Adipose tissue (tissue), 3 donors: ENCODE data around the gene WNT2. TPM values are rescaled to one million over a fixed set of nuclear protein-coding genes. Genes with fewer than 3 reads are reported as not detected.
"Not testable (repeated sequence)": the region's sequence is repeated elsewhere in the genome, so short reads cannot be mapped to it uniquely, and the experiment has no call there.

Source experiments
- H3K27ac ChIP-seq: one replicate; pipeline ENCODE4 v1.5.1; 2013; ENCODE audit warnings: low read depth, low read length
- whole genome bisulfite sequencing, 3 donors: extraction: QIAGEN DNeasy Blood & Tissue Kit; methylation state at CpG; one replicate each; pipeline ENCODE4 v1.1.7; 2013; 5-methylcytosine and 5-hydroxymethylcytosine counted together
- polyA plus RNA-seq, 3 donors: library from polyadenylated mRNA; stranded (reverse); fragments of 200-250 nt; gene quantifications; one replicate each; pipeline ENCODE4 v1.2.3, GENCODE V29; 2013
- donor health status: healthy with polysubstance abuse.
- donor health status: Bipolar disorder and iron deficiency.
- donor health status: healthy.

WNT2 gene
- polyA plus RNA-seq, 3 donors, result 0.13 to 1.0 (median 0.25) TPM

DNA sequence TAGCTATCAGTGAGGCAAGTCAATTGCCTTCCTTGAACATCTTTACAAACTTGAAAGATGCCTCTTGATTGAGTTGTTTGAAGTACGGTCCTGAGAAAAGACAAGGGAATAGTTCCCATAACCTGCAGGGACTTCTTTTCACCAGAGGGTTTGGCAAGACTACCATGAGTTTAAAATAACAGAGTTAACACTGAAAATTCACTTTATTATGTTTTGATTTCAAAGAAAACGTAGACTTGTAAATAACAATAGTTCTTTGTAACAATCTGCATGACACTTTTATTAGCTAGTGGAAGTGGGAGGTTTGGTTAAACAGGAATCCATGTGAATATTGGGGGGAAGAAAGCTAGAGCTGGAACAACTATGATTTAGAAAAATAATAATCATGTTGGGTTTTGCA, 49.5 kb downstream of the WNT2 start:
- no peak overlapping the region for H3K27ac ChIP-seq
- 55 to 76% (median 72%) methylated on average over 2 of the region's 2 CpGs for WGBS, 3 donors

DNA sequence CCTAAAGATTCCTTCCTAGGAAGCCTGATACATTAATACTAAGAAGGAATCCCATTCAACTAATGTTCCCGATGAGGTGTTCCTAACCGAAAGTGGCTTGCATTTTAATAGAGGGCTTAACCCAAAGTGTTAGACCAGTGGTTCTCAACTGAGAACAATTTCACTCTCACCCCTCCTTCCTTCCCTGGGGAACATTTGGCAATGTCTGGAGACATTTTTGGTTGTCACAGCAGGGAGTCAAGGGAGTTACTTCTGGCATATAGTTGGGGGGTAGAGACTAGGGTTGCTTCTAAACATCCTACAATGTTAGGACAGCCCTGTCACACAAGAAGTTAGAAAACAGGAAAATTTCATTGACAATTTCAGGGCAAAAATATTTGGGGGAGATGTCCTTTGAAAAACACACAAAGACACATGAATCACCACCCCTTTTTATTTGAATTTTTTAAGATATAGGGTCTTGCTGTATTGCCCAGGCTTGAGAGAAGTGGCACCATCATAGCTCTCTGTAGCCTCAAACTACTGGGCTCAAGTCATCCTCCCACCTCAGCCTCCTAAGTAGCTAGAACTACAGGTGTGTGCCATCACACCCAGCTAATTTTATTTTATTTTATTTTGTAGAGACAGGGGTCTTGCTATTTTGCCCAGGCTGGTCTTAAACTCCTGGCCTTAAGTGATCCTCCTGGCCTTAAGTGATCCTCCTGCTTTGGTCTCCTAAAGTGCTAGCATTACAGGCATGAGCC, 50.7 kb downstream of the WNT2 start:
- H3K27ac ChIP-seq, result no peak overlapping the region
- 92 to 94% (median 94%) methylated on average over 2 of the region's 2 CpGs for WGBS, 3 donors

DNA sequence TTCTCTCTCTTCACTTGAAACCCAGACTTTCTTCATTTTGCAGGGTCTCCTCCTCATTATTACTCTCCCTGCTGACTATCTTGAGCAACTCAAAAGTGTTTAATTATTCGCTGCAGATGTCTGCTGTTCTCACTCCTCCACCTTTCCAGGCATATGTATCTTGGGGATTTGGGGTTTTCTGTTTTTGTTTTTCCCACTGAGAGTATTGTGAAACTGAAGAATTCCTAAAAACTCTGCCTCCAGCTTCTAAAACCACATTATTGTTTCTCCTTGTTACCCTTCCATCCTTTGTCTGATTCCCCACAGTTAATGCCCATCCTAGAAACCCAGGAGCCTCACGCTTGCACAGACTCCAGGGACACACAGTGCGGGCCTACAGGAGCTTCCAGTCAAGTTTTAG, 51.3 kb downstream of the WNT2 start:
- no peak overlapping the region for H3K27ac ChIP-seq
- 81 to 86% (median 84%) methylated on average over 3 of the region's 3 CpGs for WGBS, 3 donors

- H3K27ac ChIP-seq, result no peak overlapping the region
- WGBS, 3 donors, result 67 to 71% (median 71%) methylated on average over 9 of the region's 9 CpGs
Measured at GRCh38 chr7:117270371-117270770, 52.5 kb downstream of the WNT2 start.

DNA sequence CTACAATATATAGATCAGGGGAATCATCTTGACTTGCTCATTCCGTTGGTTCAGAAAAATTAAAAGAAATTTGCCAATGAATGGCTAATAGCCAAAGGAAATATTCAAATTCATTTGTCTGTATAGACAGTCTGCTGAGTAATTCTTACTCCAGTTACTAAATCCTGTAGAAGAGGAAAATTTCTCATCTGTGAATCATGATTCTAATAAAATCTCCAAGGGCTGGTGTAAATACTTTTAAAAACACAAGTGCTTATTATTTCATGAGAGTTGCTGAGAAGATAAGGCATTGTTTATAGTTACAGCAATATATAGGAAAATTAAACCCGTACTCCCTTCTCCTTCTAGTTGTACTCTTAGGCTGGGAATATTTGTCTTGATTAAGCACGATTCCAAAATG, 53.0 kb downstream of the WNT2 start:
- H3K27ac ChIP-seq, result no peak overlapping the region
- 59 to 70% (median 64%) methylated on average over 3 of the region's 3 CpGs for WGBS, 3 donors

DNA sequence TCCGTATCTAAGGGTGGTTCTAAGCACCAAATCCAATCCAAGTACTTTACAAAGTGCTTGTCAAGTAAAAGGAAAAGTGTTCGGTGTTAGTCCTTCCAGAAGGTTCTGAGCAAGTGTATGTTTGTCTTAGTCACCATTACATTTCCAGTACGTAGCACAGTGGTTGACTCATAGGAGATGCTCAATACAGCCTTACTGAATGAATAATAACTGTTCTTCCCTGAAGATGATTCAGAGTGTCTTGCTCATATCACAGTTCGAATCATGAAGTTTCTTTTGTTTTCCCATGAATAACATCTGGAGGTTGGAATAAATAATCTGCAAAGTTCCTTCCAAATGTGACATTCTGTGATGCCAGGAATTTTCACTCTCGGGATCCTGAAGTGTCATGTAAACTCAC, 53.4 kb downstream of the WNT2 start:
- 67 to 75% (median 71%) methylated on average over 5 of the region's 5 CpGs for WGBS, 3 donors
- no peak overlapping the region for H3K27ac ChIP-seq

DNA sequence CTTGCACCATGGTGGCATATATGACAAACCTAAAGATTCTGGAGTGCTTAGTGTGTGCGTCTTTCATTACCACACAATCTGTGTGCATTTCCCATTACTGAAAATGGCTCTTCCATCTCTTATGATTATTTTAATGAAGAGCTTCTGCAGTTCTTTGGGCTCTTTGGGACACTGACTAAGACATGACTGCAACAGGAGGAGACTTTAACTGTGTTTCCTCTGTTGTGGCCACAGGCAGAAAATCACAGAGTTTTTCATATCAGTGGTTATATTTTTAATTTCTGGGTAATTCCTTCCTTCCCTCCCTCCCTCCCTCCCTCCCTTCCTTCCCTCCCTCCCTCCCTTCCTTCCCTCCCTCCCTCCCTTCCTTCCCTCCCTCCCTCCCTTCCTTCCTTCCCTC, 58.1 kb downstream of the WNT2 start:
- no peak overlapping the region for H3K27ac ChIP-seq
- WGBS, 3 donors, result 51 to 95% (median 95%) methylated on average over 1 of the region's 1 CpG

DNA sequence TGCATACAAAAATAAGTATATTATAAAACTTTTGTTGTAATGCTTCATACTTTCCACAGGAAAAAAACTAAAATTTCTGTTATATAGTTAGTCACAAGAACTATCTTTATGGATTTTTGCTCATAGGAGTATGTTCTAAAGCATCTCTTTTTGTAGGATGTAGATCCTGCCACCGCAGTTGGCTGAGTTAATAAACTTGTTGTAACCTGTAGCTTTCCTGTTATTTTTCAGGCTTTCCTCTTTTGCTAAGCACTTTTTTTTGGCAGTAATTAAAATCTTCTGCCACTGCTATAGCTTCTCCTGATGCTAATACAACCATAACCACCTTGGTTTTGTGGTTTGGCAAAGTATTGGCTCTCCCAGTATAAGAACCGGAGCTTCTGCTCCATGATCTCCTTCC, 60.3 kb downstream of the WNT2 start:
- no peak overlapping the region for H3K27ac ChIP-seq
- WGBS, 3 donors, result 84 to 97% (median 94%) methylated on average over 2 of the region's 2 CpGs

DNA sequence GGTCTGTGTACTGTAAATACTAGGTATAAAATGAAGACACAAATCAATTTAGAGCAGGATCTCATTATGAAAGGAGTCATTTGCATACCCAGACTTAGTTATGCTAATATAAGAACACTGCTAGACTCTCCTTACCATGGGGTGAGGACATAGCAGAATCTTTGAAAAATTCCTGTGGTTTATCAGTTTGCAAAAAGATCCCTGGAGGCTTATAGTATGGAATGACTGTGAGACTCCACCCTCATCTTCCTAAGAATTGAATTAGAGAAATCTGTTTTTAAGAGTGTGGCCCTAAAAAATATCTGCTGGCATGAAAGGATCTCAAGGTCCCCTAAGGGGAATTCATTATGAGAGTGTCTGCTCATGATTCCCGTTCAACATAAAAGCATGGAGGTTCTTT, 63.2 kb downstream of the WNT2 start:
- WGBS, 3 donors, result 41 to 86% (median 68%) methylated on average over 1 of the region's 1 CpG
- no peak overlapping the region for H3K27ac ChIP-seq

DNA sequence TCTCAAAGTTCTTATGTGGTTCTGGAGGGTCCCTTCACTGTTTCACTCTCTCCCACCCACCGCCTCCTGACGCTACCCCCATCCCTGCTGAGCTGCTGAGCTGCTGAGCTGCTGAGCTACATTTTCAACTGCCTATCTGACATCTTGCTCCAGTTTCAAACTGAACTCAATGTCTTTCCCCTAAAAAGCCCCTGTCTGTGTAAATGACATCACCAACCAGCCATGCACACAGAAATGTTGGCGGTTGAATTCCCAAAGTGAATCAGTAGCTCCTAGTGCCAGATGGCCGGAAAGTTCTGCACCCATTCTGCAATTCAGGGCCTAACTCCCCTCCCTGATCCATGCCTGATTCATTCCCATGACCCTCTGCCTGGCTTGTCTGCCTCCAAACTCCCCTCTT, 71.2 kb downstream of the WNT2 start:
- no peak overlapping the region for H3K27ac ChIP-seq
- 84 to 89% (median 88%) methylated on average over 4 of the region's 4 CpGs for WGBS, 3 donors

- no peak overlapping the region for H3K27ac ChIP-seq
- 50 to 69% (median 54%) methylated on average over 4 of the region's 4 CpGs for WGBS, 3 donors
Measured at GRCh38 chr7:117250801-117251200, 72.1 kb downstream of the WNT2 start.

- no peak overlapping the region for H3K27ac ChIP-seq
Measured at GRCh38 chr7:117250245-117250644, 72.6 kb downstream of the WNT2 start.

DNA sequence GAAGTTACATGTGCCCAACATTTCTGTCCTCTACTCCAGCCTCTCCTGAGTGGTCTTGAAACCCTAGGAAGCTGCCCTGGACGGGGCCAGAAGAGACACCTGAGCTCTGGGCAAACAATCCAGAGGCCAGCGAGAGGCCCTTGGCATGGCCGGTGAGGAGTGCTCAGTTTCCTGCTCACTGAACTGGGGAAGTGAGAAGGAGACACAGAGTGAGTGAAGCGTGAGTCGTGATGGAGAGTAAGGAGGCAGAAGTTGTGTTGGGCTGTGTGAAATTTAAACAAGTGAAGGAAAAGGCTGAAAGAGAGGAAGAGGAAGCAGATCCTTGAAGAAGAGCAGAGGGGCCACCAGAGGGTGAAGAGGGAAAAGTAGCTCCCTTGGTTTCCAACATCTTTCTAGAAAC, 73.2 kb downstream of the WNT2 start:
- no peak overlapping the region for H3K27ac ChIP-seq
- WGBS, 3 donors, result 73 to 82% (median 78%) methylated on average over 5 of the region's 5 CpGs

- WGBS, 3 donors, result 55 to 66% (median 56%) methylated on average over 5 of the region's 5 CpGs
- H3K27ac ChIP-seq, result no peak overlapping the region
Measured at GRCh38 chr7:117248829-117249228, 74.0 kb downstream of the WNT2 start.

- H3K27ac ChIP-seq, result no peak overlapping the region
- WGBS, 3 donors, result 77 to 84% (median 81%) methylated on average over 4 of the region's 4 CpGs
Measured at GRCh38 chr7:117247809-117248208, 75.0 kb downstream of the WNT2 start.

DNA sequence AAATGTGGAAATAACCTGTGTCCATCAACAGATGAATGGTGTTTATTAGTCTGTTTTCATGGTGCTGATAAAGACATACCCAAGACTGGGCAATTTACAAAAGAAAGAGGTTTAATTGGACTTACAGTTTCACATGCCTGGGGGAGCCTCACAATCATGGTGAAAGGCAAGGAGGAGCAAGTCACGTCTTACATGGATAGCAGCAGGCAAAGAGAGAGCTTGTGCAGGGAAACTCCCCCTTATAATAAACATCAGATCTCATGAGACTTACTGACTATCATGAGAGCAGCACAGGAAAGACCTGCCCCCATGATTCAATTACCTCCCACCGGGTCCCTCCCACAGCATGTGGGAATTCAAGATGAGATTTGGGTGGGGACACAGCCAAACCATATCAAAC, 77.2 kb downstream of the WNT2 start:
- WGBS, 3 donors, result 81 to 89% (median 87%) methylated on average over 2 of the region's 2 CpGs
- H3K27ac ChIP-seq, result not testable (repeated sequence)

GRCh38 chr7:117243390-117243789, 79.5 kb downstream of the WNT2 start:
- WGBS, 3 donors, result 59 to 87% (median 85%) methylated on average over 3 of the region's 3 CpGs
- H3K27ac ChIP-seq, result no peak overlapping the region

DNA sequence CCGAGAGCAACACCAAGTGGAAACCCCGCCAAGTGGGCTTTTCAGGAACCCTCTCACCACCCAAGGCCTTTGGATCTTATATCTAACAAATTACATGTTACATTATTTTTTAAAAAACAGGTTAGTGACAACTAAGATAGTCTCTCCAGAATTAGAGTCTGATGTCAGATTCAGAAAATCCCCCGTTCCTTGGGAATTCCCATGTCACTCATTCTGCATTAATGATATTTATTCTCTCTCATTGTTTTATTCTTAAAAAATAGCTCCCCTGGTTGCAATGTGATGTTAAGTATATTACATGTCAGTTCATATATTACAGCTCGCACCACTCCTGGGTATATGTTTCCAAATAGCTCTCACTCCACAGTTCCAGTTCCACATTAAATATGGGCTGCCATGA, 81.8 kb downstream of the WNT2 start:
- WGBS, 3 donors, result 88 to 94% (median 89%) methylated on average over 4 of the region's 4 CpGs
- H3K27ac ChIP-seq, result no peak overlapping the region

DNA sequence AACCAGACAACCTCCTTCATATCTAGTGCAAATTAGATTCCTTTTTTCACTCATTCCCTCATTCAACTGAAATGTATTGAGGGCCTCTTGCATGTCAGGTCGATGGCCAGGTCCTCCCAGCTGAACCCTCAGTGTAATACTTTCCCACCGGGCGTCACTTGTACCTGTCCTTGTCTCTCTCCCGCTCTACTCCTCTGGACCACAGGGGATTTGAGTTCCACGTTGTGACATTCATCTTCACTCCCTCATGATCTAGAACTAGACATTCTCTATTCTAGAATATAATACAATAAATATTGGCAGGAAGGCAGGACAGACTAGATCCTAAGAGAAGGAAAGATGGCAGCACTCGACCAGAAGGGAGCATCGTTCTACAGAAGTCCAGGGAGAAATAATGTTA, 83.9 kb downstream of the WNT2 start:
- whole genome bisulfite sequencing, 3 donors, result 83 to 87% (median 86%) methylated on average over 7 of the region's 7 CpGs

DNA sequence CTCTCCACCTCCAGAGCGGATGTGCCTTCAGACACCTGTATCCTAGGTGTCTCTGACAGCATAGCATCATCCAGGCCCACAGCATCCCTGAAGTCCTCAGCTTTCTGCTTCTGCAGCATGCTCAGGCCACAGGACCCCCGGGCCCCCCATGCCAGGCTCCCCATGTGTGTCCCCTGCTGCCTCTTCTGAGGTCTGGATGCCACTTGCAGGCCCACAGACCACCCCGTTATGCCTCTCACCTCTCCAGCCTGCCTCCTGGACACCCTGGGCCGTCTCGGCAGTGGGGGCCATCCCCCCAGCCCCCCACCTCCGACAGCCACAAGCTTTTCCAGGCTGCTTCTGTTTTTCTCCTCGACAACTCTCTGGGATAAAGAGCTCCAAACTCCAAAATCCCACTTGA, 84.4 kb downstream of the WNT2 start:
- no peak overlapping the region for H3K27ac ChIP-seq
- WGBS, 3 donors, result 81 to 89% (median 87%) methylated on average over 7 of the region's 7 CpGs

More for the DNA sequence above, 83.9 kb downstream of the WNT2 start:
- H3K27ac ChIP-seq, result no peak overlapping the region

GRCh38 chr7:117237646-117238045, 85.2 kb downstream of the WNT2 start:
- WGBS, 3 donors, result 60 to 80% (median 78%) methylated on average over 5 of the region's 5 CpGs
- H3K27ac ChIP-seq, result no peak overlapping the region
